ENCODE measurements around the gene SH3TC1. TPM values are rescaled to one million over a fixed set of nuclear protein-coding genes. Genes with fewer than 3 reads are reported as not detected.

Gene SH3TC1
- polyA plus RNA-seq, 2 of the 4 experiments (the other 2 are of a cell fraction): 2.8 to 7.4 TPM

GRCh38 chr4:8286719-8287342 lies 87.7 kb downstream of the SH3TC1 start:
- Histone ChIP-seq H3K4me1 (no peaks in the 10 kb centered on the region), H3K4me2 (no peak overlapping the region), H3K4me3 (no peak overlapping the region), H3K9me3 (no peaks in the 10 kb centered on the region), H3K27ac (no peak overlapping the region)
- FAIRE-seq: no peak
- TF ChIP-seq RNF2 (IDR thresholded peaks at IDR 0.05; ENCODE audit: borderline replicate concordance, low read depth): no peak
- TF ChIP-seq JUN (IDR thresholded peaks at IDR 0.05): no peak
- no peak for TF ChIP-seq MAX (IDR thresholded peaks at IDR 0.05)
- no peak for TF ChIP-seq ESRRA (IDR thresholded peaks at IDR 0.05; ENCODE audit: borderline replicate concordance, low read length)
- TF ChIP-seq ATOH8 (CRISPR knock-in tag; IDR thresholded peaks at IDR 0.05; ENCODE audit: low read depth): no peak
- no peak for TF ChIP-seq CTCF (IDR thresholded peaks at IDR 0.05)
- no peak for TF ChIP-seq RCOR1 (IDR thresholded peaks at IDR 0.05; ENCODE audit: low read depth, low read length)
- no peak for TF ChIP-seq FOXS1 (CRISPR knock-in tag; IDR thresholded peaks at IDR 0.05)
- no peak for TF ChIP-seq KDM5A (IDR thresholded peaks at IDR 0.05)
- TF ChIP-seq USF2 (IDR thresholded peaks at IDR 0.05): no peak
- ChIA-PET POLR2A (interaction anchor here (0.5 kb wide), 1 partner anchor 18 kb away, joined by 5 read pairs; no protein-coding TSS in a partner anchor), CTCF (interaction anchor here (1.9 kb wide), 1 partner anchor 44 kb away, joined by 5 read pairs; no protein-coding TSS in a partner anchor)
- no peak for DNase-seq (ENCODE audit: low read depth in 1 of 2, low spot score in 1 of 2)
- no peak for ATAC-seq
- WGBS (ENCODE audit: missing lambda C conversion rate): 87% methylated on average over 7 of the region's 15 CpGs

- DNase-seq (ENCODE audit: low read depth in 1 of 2, low spot score in 1 of 2) (no peak), ATAC-seq (no peak), FAIRE-seq (no peak)
- 86% methylated on average over 18 of the region's 18 CpGs for WGBS (ENCODE audit: missing lambda C conversion rate)
- Histone ChIP-seq H3K4me1 (no peaks in the 10 kb centered on the region), H3K9me3 (no peaks in the 10 kb centered on the region), H3K4me3 (no peak overlapping the region), H3K27ac (no peak overlapping the region), H3K4me2 (no peak overlapping the region)
- TF ChIP-seq EHMT2 (IDR thresholded peaks at IDR 0.05; ENCODE audit: low read depth) (no peak), USF2 (IDR thresholded peaks at IDR 0.05) (no peak), ELK1 (IDR thresholded peaks at IDR 0.05; ENCODE audit: low read depth, low read length) (no peak), MAX (IDR thresholded peaks at IDR 0.05) (no peak), EP300 (IDR thresholded peaks at IDR 0.05) (no peak)
- ChIA-PET CTCF (interaction anchor here (1.9 kb wide), 1 partner anchor 45 kb away, joined by 5 read pairs; no protein-coding TSS in a partner anchor), POLR2A (no interaction called here)
Observed at GRCh38 chr4:8287343-8288280, 88.5 kb downstream of the SH3TC1 start.
